ACC112 (cell line): ENCODE measurements around the gene ACOT8.
"Not testable (repeated sequence)": the region's sequence is repeated elsewhere in the genome, so short reads cannot be mapped to it uniquely, and the experiment has no call there.

Experiments
- H2AFZ ChIP-seq: fragments of 200-600 bp; sonication (generic); one replicate; pipeline ENCODE4 v1.6.0; 2017; ENCODE audit warnings: antibody characterized with exemption, low read length; ENCODE audit not compliant: unreplicated experiment
- H3K27ac ChIP-seq: fragments of 200-600 bp; sonication (generic); 2 replicates; pipeline ENCODE4 v1.5.1; 2014; ENCODE audit warnings: low read depth, mild to moderate bottlenecking, antibody characterized with exemption, low read length, moderate library complexity
- H3K27me3 ChIP-seq: fragments of 200-600 bp; sonication (generic); 2 replicates; pipeline ENCODE4 v1.6.1; 2014; ENCODE audit warnings: mild to moderate bottlenecking, antibody characterized with exemption, low read length, moderate library complexity, mixed read lengths; ENCODE audit not compliant: insufficient read depth
- H3K36me3 ChIP-seq: fragments of 200-600 bp; sonication (generic); 2 replicates; pipeline ENCODE4 v1.6.1; 2016; ENCODE audit warnings: mild to moderate bottlenecking, antibody characterized with exemption, low read length, moderate library complexity, mixed read lengths; ENCODE audit not compliant: insufficient read depth
- H3K4me1 ChIP-seq: fragments of 200-600 bp; sonication (generic); one replicate; pipeline ENCODE4 v1.6.1; 2016; ENCODE audit warnings: low read length, mixed read lengths; ENCODE audit not compliant: insufficient read depth, unreplicated experiment, control insufficient read depth
- H3K4me3 ChIP-seq: fragments of 200-600 bp; sonication (generic); 2 replicates; pipeline ENCODE4 v1.5.1; 2014; ENCODE audit warnings: mild to moderate bottlenecking, low read depth, low read length
- H3K79me2 ChIP-seq: fragments of 200-600 bp; sonication (generic); one replicate; pipeline ENCODE4 v1.6.0; 2016; ENCODE audit warnings: low read length; ENCODE audit not compliant: control insufficient read depth, unreplicated experiment, insufficient read depth

ACOT8 gene

GRCh38 chr20:45857114-45857881 lies at the start of gene ACOT8, which contains the start of gene ZSWIM3:
Gene ACOT8 (minus strand): TSS chr20:45857392. CDS start chr20:45857315, 77 bp downstream.
Gene ZSWIM3 (plus strand): TSS chr20:45857614. CDS start chr20:45857826, 212 bp downstream.
- Histone ChIP-seq H3K79me2 (peaks cover 18% of the 10 kb centered on the region), H2AFZ (peak within 1 kb of the TSS; percentile 66), H3K4me1 (peaks cover 14% of the 10 kb centered on the region), H3K27ac (no peak within 1 kb of the TSS), H3K4me3 (peak within 1 kb of the TSS; percentile 87), H3K27me3 (no peaks in the 10 kb centered on the region), H3K36me3 (no peaks in the 10 kb centered on the region)

- no peak overlapping the region for H3K4me3 ChIP-seq
- H3K36me3 ChIP-seq, result no peaks in the 10 kb centered on the region
- H2AFZ ChIP-seq, result no peak overlapping the region
- H3K4me1 ChIP-seq, result peaks cover 7% of the 10 kb centered on the region
- H3K27ac ChIP-seq, result peak overlapping the region; percentile 18; the same call in 1 of the 2 replicates
- no peaks in the 10 kb centered on the region for H3K79me2 ChIP-seq
- H3K27me3 ChIP-seq, result no peaks in the 10 kb centered on the region
These were observed 48.4 kb upstream of the ACOT8 start for GRCh38 chr20:45905505-45906079.

GRCh38 chr20:45904583-45905504 lies 47.7 kb upstream of the ACOT8 start:
- Histone ChIP-seq H3K36me3 (no peaks in the 10 kb centered on the region), H3K4me1 (peaks cover 7% of the 10 kb centered on the region), H3K4me3 (no peak overlapping the region), H3K27ac (peak overlapping the region; percentile 18; the same call in 1 of the 2 replicates), H3K79me2 (no peaks in the 10 kb centered on the region), H3K27me3 (no peaks in the 10 kb centered on the region), H2AFZ (no peak overlapping the region)

- no peak overlapping the region for H2AFZ ChIP-seq
- peaks cover 7% of the 10 kb centered on the region for H3K4me1 ChIP-seq
- H3K36me3 ChIP-seq, result no peaks in the 10 kb centered on the region; the same call in 1 of the 2 replicates
- no peak overlapping the region for H3K27ac ChIP-seq
- H3K79me2 ChIP-seq, result no peaks in the 10 kb centered on the region
- no peaks in the 10 kb centered on the region for H3K27me3 ChIP-seq
- no peak overlapping the region for H3K4me3 ChIP-seq
These were observed 45.1 kb upstream of the ACOT8 start for GRCh38 chr20:45902199-45902701.

- H3K27me3 ChIP-seq, H2AFZ ChIP-seq, H3K79me2 ChIP-seq, H3K4me3 ChIP-seq, H3K4me1 ChIP-seq, H3K36me3 ChIP-seq, H3K27ac ChIP-seq: not testable (repeated sequence)
These were observed 44.1 kb upstream of the ACOT8 start for GRCh38 chr20:45901332-45901731.

- H3K27me3 ChIP-seq, result no peaks in the 10 kb centered on the region
- no peak overlapping the region for H3K4me3 ChIP-seq
- H2AFZ ChIP-seq, result no peak overlapping the region
- no peaks in the 10 kb centered on the region for H3K79me2 ChIP-seq
- peaks cover 6% of the 10 kb centered on the region; the same call in 1 of the 2 replicates for H3K36me3 ChIP-seq
- no peaks in the 10 kb centered on the region for H3K4me1 ChIP-seq
- no peak overlapping the region for H3K27ac ChIP-seq
These were observed 42.0 kb upstream of the ACOT8 start for GRCh38 chr20:45899046-45899835.

GRCh38 chr20:45898285-45898684 lies 41.1 kb upstream of the ACOT8 start:
- Histone ChIP-seq H3K4me1 (no peaks in the 10 kb centered on the region), H3K4me3 (no peak overlapping the region), H2AFZ (no peak overlapping the region), H3K27me3 (no peaks in the 10 kb centered on the region), H3K27ac (no peak overlapping the region), H3K36me3 (peaks cover 6% of the 10 kb centered on the region; the same call in 1 of the 2 replicates), H3K79me2 (no peaks in the 10 kb centered on the region)

- H3K79me2 ChIP-seq, result no peaks in the 10 kb centered on the region
- H3K27ac ChIP-seq, result no peak overlapping the region
- H3K4me1 ChIP-seq, result peaks cover under 1% of the 10 kb centered on the region
- H3K4me3 ChIP-seq, result no peak overlapping the region
- no peak overlapping the region for H2AFZ ChIP-seq
- H3K27me3 ChIP-seq, result no peaks in the 10 kb centered on the region
- H3K36me3 ChIP-seq, result peaks cover 6% of the 10 kb centered on the region; the same call in 1 of the 2 replicates
These were observed 40.5 kb upstream of the ACOT8 start for GRCh38 chr20:45897692-45898091.

- Histone ChIP-seq H3K4me1 (peaks cover 4% of the 10 kb centered on the region), H2AFZ (no peak overlapping the region), H3K36me3 (peaks cover 6% of the 10 kb centered on the region; the same call in 1 of the 2 replicates), H3K27ac (no peak overlapping the region), H3K27me3 (no peaks in the 10 kb centered on the region), H3K79me2 (no peaks in the 10 kb centered on the region), H3K4me3 (no peak overlapping the region)
These were observed 40.1 kb upstream of the ACOT8 start for GRCh38 chr20:45897289-45897688.
